Ishikawa (cell line): Measurements from ENCODE around the gene GADL1.

ENCODE experiments used
- CEBPB ChIP-seq: IDR thresholded peaks from 2 replicates; pipeline ENCODE4 v1.6.1; 2012
- CREB1 ChIP-seq: IDR thresholded peaks from 2 replicates; pipeline ENCODE4 v1.6.1; 2012; ENCODE audit warnings: low read depth
- EGR1 ChIP-seq: IDR thresholded peaks from 2 replicates; pipeline ENCODE4 v1.6.1; 2012
- EP300 ChIP-seq: IDR thresholded peaks from 2 replicates; pipeline ENCODE4 v1.6.1; 2012; ENCODE audit warnings: borderline replicate concordance
- FOXM1 ChIP-seq: IDR thresholded peaks from 2 replicates; pipeline ENCODE4 v1.6.1; 2012; ENCODE audit warnings: low read depth, borderline replicate concordance
- MAX ChIP-seq: IDR thresholded peaks from 2 replicates; pipeline ENCODE4 v1.6.1; 2012
- NFIC ChIP-seq: IDR thresholded peaks from 2 replicates; pipeline ENCODE4 v1.6.1; 2012
- RAD21 ChIP-seq: IDR thresholded peaks from 2 replicates; pipeline ENCODE4 v1.6.1; 2012; ENCODE audit warnings: low read depth
- REST ChIP-seq: IDR thresholded peaks from 2 replicates; pipeline ENCODE4 v1.6.1; 2012; ENCODE audit warnings: low read depth, mild to moderate bottlenecking
- TAF1 ChIP-seq: IDR thresholded peaks from 2 replicates; pipeline ENCODE4 v1.6.1; 2012; ENCODE audit warnings: low read depth, mild to moderate bottlenecking
- TCF12 ChIP-seq: IDR thresholded peaks from 2 replicates; pipeline ENCODE4 v1.6.1; 2012; ENCODE audit warnings: low read depth
- TEAD4 ChIP-seq: IDR thresholded peaks from 2 replicates; pipeline ENCODE4 v1.6.1; 2012
- USF1 ChIP-seq: IDR thresholded peaks from 2 replicates; pipeline ENCODE4 v1.6.1; 2012
- YY1 ChIP-seq: IDR thresholded peaks from 2 replicates; pipeline ENCODE4 v1.6.1; 2012; ENCODE audit warnings: low read depth
- ZBTB7A ChIP-seq: IDR thresholded peaks from 2 replicates; pipeline ENCODE4 v1.6.1; 2012; ENCODE audit warnings: low read depth

GADL1 gene

GRCh38 chr3:30941342-30941741 is 46.9 kb upstream of the GADL1 start:
- TF ChIP-seq FOXM1 (no peak), TEAD4 (no peak), TCF12 (no peak), EP300 (no peak), TAF1 (no peak), USF1 (no peak), REST (no peak), CEBPB (no peak), NFIC (no peak), ZBTB7A (no peak), CREB1 (no peak), EGR1 (no peak), MAX (no peak), RAD21 (no peak), YY1 (no peak)

- TF ChIP-seq RAD21, result no peak
- TF ChIP-seq YY1, result no peak
- no peak for TF ChIP-seq EP300
- no peak for TF ChIP-seq EGR1
- TF ChIP-seq FOXM1, result no peak
- no peak for TF ChIP-seq ZBTB7A
- no peak for TF ChIP-seq TCF12
- TF ChIP-seq TAF1, result no peak
- TF ChIP-seq CEBPB, result no peak
- TF ChIP-seq CREB1, result no peak
- TF ChIP-seq MAX, result no peak
These were observed 46.3 kb upstream of the GADL1 start for GRCh38 chr3:30940740-30941139.

- TF ChIP-seq USF1, result no peak
- TF ChIP-seq RAD21, result peak; percentile 45
These were observed 39.7 kb upstream of the GADL1 start for GRCh38 chr3:30934208-30934550.

- no peak for TF ChIP-seq NFIC
- TF ChIP-seq EP300, result no peak
- TF ChIP-seq USF1, result no peak
- TF ChIP-seq CEBPB, result no peak
- TF ChIP-seq FOXM1, result no peak
- TF ChIP-seq TCF12, result no peak
- TF ChIP-seq MAX, result no peak
- no peak for TF ChIP-seq EGR1
These were observed 39.2 kb upstream of the GADL1 start for GRCh38 chr3:30933478-30934207.

GRCh38 chr3:30932513-30933098 is 38.1 kb upstream of the GADL1 start:
- no peak for TF ChIP-seq CREB1
- no peak for TF ChIP-seq YY1
- no peak for TF ChIP-seq ZBTB7A
- TF ChIP-seq NFIC, result no peak
- no peak for TF ChIP-seq FOXM1
- no peak for TF ChIP-seq EGR1
- no peak for TF ChIP-seq USF1
- TF ChIP-seq RAD21, result no peak
- no peak for TF ChIP-seq TAF1
- no peak for TF ChIP-seq MAX
- no peak for TF ChIP-seq EP300

- no peak for TF ChIP-seq TEAD4
- TF ChIP-seq CREB1, result no peak
- no peak for TF ChIP-seq CEBPB
- TF ChIP-seq USF1, result no peak
- no peak for TF ChIP-seq EP300
- TF ChIP-seq EGR1, result no peak
- TF ChIP-seq MAX, result no peak
- no peak for TF ChIP-seq ZBTB7A
- TF ChIP-seq NFIC, result no peak
- TF ChIP-seq TAF1, result no peak
These were observed 30.3 kb upstream of the GADL1 start for GRCh38 chr3:30924763-30925162.
